ENCODE measurements around the gene TMF1.

GRCh38 chr3:68986496-68987208, 65.5 kb downstream of the TMF1 start:
- TF ChIP-seq POLR2A (IDR thresholded peaks at IDR 0.05): no peak
- TF ChIP-seq, protein P1, sequence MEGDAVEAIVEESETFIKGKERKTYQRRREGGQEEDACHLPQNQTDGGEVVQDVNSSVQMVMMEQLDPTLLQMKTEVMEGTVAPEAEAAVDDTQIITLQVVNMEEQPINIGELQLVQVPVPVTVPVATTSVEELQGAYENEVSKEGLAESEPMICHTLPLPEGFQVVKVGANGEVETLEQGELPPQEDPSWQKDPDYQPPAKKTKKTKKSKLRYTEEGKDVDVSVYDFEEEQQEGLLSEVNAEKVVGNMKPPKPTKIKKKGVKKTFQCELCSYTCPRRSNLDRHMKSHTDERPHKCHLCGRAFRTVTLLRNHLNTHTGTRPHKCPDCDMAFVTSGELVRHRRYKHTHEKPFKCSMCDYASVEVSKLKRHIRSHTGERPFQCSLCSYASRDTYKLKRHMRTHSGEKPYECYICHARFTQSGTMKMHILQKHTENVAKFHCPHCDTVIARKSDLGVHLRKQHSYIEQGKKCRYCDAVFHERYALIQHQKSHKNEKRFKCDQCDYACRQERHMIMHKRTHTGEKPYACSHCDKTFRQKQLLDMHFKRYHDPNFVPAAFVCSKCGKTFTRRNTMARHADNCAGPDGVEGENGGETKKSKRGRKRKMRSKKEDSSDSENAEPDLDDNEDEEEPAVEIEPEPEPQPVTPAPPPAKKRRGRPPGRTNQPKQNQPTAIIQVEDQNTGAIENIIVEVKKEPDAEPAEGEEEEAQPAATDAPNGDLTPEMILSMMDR (IDR thresholded peaks at IDR 0.05 in 8 of 11, conservative IDR thresholded peaks at IDR 0.05 in 3 of 11): no peak
- no peak for TF ChIP-seq POLR2AphosphoS5 (IDR thresholded peaks at IDR 0.05)
